H9 (cell line): ENCODE results near the gene IL1RAPL1. TPM values are rescaled to one million over a fixed set of nuclear protein-coding genes. Genes with fewer than 3 reads are reported as not detected.

Source experiments
- DNase-seq: peaks from one replicate; pipeline ENCODE4 v3.0.0-alpha.2; 2017
- H2AFZ ChIP-seq: one replicate; pipeline ENCODE4 v1.6.1; 2013; ENCODE audit warnings: mild to moderate bottlenecking, low read length, control low read depth, moderate library complexity
- H2AK5ac ChIP-seq: 2 replicates; pipeline ENCODE4 v1.6.1; 2013; ENCODE audit warnings: low read length, control low read depth, mixed read lengths; ENCODE audit not compliant: insufficient read length
- H2BK120ac ChIP-seq: one replicate; pipeline ENCODE4 v1.6.1; 2013; ENCODE audit warnings: low read depth, mild to moderate bottlenecking, low read length, control low read depth, inconsistent platforms; ENCODE audit not compliant: poor library complexity, severe bottlenecking
- H2BK12ac ChIP-seq: 2 replicates; pipeline ENCODE4 v1.6.1; 2013; ENCODE audit warnings: low read length, control low read depth, mixed read lengths, low read depth; ENCODE audit not compliant: insufficient read length
- H2BK15ac ChIP-seq: 2 replicates; pipeline ENCODE4 v1.6.1; 2013; ENCODE audit warnings: low read depth, low read length, control low read depth
- H2BK20ac ChIP-seq: one replicate; pipeline ENCODE4 v1.6.1; 2013; ENCODE audit warnings: low read depth, mild to moderate bottlenecking, low read length, control low read depth, inconsistent platforms; ENCODE audit not compliant: poor library complexity, severe bottlenecking
- H2BK5ac ChIP-seq: 2 replicates; pipeline ENCODE4 v1.6.1; 2013; ENCODE audit warnings: low read length, control low read depth, mixed read lengths; ENCODE audit not compliant: insufficient read length
- H3K14ac ChIP-seq: 2 replicates; pipeline ENCODE4 v1.6.1; 2013; ENCODE audit warnings: low read length, control low read depth; ENCODE audit not compliant: insufficient read depth
- H3K18ac ChIP-seq: 2 replicates; pipeline ENCODE4 v1.6.1; 2013; ENCODE audit warnings: low read depth, mild to moderate bottlenecking, mixed read lengths, low read length, control low read depth; ENCODE audit not compliant: insufficient read length
- H3K23ac ChIP-seq: 2 replicates; pipeline ENCODE4 v1.6.1; 2013; ENCODE audit warnings: low read length, control low read depth, mixed read lengths, low read depth; ENCODE audit not compliant: insufficient read length
- H3K23me2 ChIP-seq: 2 replicates; pipeline ENCODE4 v1.6.1; 2013; ENCODE audit warnings: low read depth, mild to moderate bottlenecking, mixed read lengths, low read length, control low read depth; ENCODE audit not compliant: insufficient read length, poor library complexity, severe bottlenecking
- H3K27ac ChIP-seq: 2 replicates; pipeline ENCODE4 v1.5.1; 2013; ENCODE audit warnings: low read length, control low read depth, mixed read lengths, low read depth; ENCODE audit not compliant: insufficient read length
- H3K27me3 ChIP-seq: 2 replicates; pipeline ENCODE4 v1.6.1; 2013; ENCODE audit warnings: low read length, control low read depth, inconsistent platforms; ENCODE audit not compliant: insufficient read depth
- H3K4ac ChIP-seq: 2 replicates; pipeline ENCODE4 v1.6.1; 2013; ENCODE audit warnings: low read depth, mild to moderate bottlenecking, control low read depth, inconsistent platforms, low read length, moderate library complexity
- H3K4me1 ChIP-seq: 2 replicates; pipeline ENCODE4 v1.6.1; 2013; ENCODE audit warnings: low read length, control low read depth, inconsistent platforms; ENCODE audit not compliant: insufficient read depth
- H3K4me2 ChIP-seq: 2 replicates; pipeline ENCODE4 v1.6.1; 2013; ENCODE audit warnings: low read length, control low read depth, mixed read lengths; ENCODE audit not compliant: insufficient read length, insufficient read depth
- H3K56ac ChIP-seq: 2 replicates; pipeline ENCODE4 v1.6.1; 2013; ENCODE audit warnings: low read depth, mild to moderate bottlenecking, mixed read lengths, low read length, control low read depth; ENCODE audit not compliant: insufficient read length
- H3K79me1 ChIP-seq: 2 replicates; pipeline ENCODE4 v1.6.1; 2013; ENCODE audit warnings: low read depth, mild to moderate bottlenecking, moderate library complexity, low read length, control low read depth, inconsistent platforms; ENCODE audit not compliant: insufficient read depth, poor library complexity, severe bottlenecking
- H3K79me2 ChIP-seq: 2 replicates; pipeline ENCODE4 v1.6.1; 2013; ENCODE audit warnings: low read length, control low read depth, inconsistent platforms; ENCODE audit not compliant: insufficient read depth
- H3K9ac ChIP-seq: 2 replicates; pipeline ENCODE4 v1.6.1; 2013; ENCODE audit warnings: low read length, control low read depth, mixed read lengths; ENCODE audit not compliant: insufficient read length; ENCODE audit errors: extremely low read depth
- H3K9me3 ChIP-seq: one replicate; pipeline ENCODE4 v1.6.1; 2013; ENCODE audit warnings: low read depth, low read length, inconsistent platforms; ENCODE audit not compliant: control insufficient read depth
- H3T11ph ChIP-seq: one replicate; pipeline ENCODE4 v1.6.1; 2013; ENCODE audit warnings: mild to moderate bottlenecking, low read length, control low read depth, inconsistent platforms
- H4K20me1 ChIP-seq: one replicate; pipeline ENCODE4 v1.6.1; 2013; ENCODE audit not compliant: control insufficient read depth, insufficient read length, insufficient read depth
- H4K5ac ChIP-seq: 2 replicates; pipeline ENCODE4 v1.6.1; 2013; ENCODE audit warnings: low read depth, mild to moderate bottlenecking, mixed read lengths, low read length, control low read depth; ENCODE audit not compliant: insufficient read length
- H4K8ac ChIP-seq: replicated peaks from 2 replicates; pipeline ENCODE4 v1.6.1; 2013; ENCODE audit warnings: low read length, control low read depth, mixed read lengths, low read depth; ENCODE audit not compliant: insufficient read length
- H4K91ac ChIP-seq: 2 replicates; pipeline ENCODE4 v1.6.1; 2013; ENCODE audit warnings: low read depth, mild to moderate bottlenecking, moderate library complexity, mixed read lengths, low read length, control low read depth; ENCODE audit not compliant: insufficient read length
- H3K27ac Mint-ChIP-seq, 3 experiments: 2 replicates in 2 of 3; 3 replicates in 1 of 3; pipeline ENCODE4 v1.8.0; 2020 to 2021; ENCODE audit warnings: mixed read lengths in 3 of 3, mild to moderate bottlenecking in 1 of 3, moderate library complexity in 1 of 3
- H3K27me3 Mint-ChIP-seq: 2 replicates; pipeline ENCODE4 v1.8.0; 2021; ENCODE audit warnings: low read depth, mild to moderate bottlenecking, moderate library complexity, mixed read lengths
- H3K36me3 Mint-ChIP-seq, 3 experiments: 2 replicates in 2 of 3; 3 replicates in 1 of 3; pipeline ENCODE4 v1.8.0; 2020 to 2021; ENCODE audit warnings: low read depth in 3 of 3, mixed read lengths in 3 of 3; ENCODE audit not compliant: insufficient read depth in 1 of 3
- H3K4me1 Mint-ChIP-seq, 2 experiments: 2 replicates each; pipeline ENCODE4 v1.8.0; 2020; ENCODE audit warnings: mixed read lengths in 2 of 2
- H3K4me3 Mint-ChIP-seq, 2 experiments: 2 replicates in 1 of 2; 3 replicates in 1 of 2; pipeline ENCODE4 v1.8.0; 2020 to 2021; ENCODE audit warnings: mild to moderate bottlenecking in 2 of 2, mixed read lengths in 2 of 2, moderate library complexity in 1 of 2
- H3K9me3 Mint-ChIP-seq, 2 experiments: 2 replicates in 1 of 2; 3 replicates in 1 of 2; pipeline ENCODE4 v1.8.0; 2020; ENCODE audit warnings: mild to moderate bottlenecking in 2 of 2, mixed read lengths in 2 of 2, moderate library complexity in 1 of 2
- WGBS: extraction: QIAGEN DNeasy Blood & Tissue Kit; methylation state at CpG from one replicate; pipeline ENCODE4 v1.1.7; 2013; ENCODE audit warnings: missing lambda C conversion rate, low lambda C conversion rate, mixed read lengths; ENCODE audit not compliant: insufficient read length; ENCODE audit errors: extremely low coverage; 5-methylcytosine and 5-hydroxymethylcytosine counted together
- total RNA-seq: library from RNA; stranded (reverse); gene quantifications from 2 replicates; pipeline ENCODE4 v1.2.1, GENCODE V29; 2021
- TF ChIP-seq, protein P1 (sequence below): fragments of 200-600 bp; sonication (generic); conservative IDR thresholded peaks from 3 replicates; pipeline ENCODE4 v1.8.0; 2021; ENCODE audit warnings: antibody characterized with exemption, mild to moderate bottlenecking

IL1RAPL1 gene
- total RNA-seq, 1 experiment from 2014 or later = 0.31 TPM

DNA sequence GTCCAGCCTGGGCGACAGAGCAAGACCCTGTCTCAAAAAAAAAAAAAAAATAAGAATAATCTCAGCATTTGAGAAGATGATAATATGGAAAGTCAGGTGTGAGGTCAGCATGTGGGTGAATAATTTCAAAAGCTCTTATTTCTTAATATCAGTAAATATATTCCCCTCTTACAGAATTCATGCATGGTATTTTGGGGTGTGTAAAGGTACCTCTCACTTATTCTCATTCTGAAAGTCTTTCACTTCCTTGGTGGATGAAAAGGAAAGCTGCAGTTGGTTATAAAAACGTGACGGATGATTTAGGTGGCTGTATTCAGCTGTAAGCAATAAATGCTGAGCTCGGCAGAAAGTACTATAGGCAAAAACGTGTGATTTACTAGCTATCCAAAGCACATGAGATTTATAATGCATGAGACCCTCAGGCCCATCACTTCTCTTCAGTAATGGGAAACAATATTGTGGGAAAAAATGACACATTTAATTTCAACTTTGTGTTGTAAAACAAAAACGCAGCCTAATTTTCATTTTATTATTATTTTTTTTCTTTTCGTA, 1275.0 kb downstream of the IL1RAPL1 start:
- DNase-seq = no peak
- H4K91ac ChIP-seq = no peak overlapping the region
- no peak overlapping the region for H3K4me3 Mint-ChIP-seq

More for the DNA sequence above, 1275.0 kb downstream of the IL1RAPL1 start:
- no peak overlapping the region for H2BK5ac ChIP-seq
- H2AK5ac ChIP-seq = no peak overlapping the region
- Mint-ChIP-seq H3K27ac (no peak overlapping the region), H3K27me3 (no peaks in the 10 kb centered on the region), H3K36me3 (peaks cover 0 to 1% (median 0%) of the 10 kb centered on the region in 3 experiments; a peak in 1 of 7 replicates), H3K4me1 (peaks cover 0 to 5% of the 10 kb centered on the region in 2 experiments; a peak in 1 of 4 replicates), H3K9me3 (peaks cover 0 to 57% of the 10 kb centered on the region in 2 experiments; a peak in 4 of 5 replicates)
- H3K27ac ChIP-seq = no peak overlapping the region
- H3K56ac ChIP-seq = no peak overlapping the region
- H2BK15ac ChIP-seq = no peak overlapping the region
- no peak overlapping the region for H4K8ac ChIP-seq
- no peak overlapping the region for H2BK20ac ChIP-seq
- no peaks in the 10 kb centered on the region for H3K9me3 ChIP-seq
- no peak overlapping the region for H4K5ac ChIP-seq
- no peak overlapping the region for H3K4me2 ChIP-seq
- H3K14ac ChIP-seq = no peak overlapping the region
- no peaks in the 10 kb centered on the region for H3K4me1 ChIP-seq
- no peaks in the 10 kb centered on the region for H4K20me1 ChIP-seq
- H2BK12ac ChIP-seq = no peak overlapping the region
- H3K18ac ChIP-seq = no peak overlapping the region
- H3K23me2 ChIP-seq = no peaks in the 10 kb centered on the region
- H3K9ac ChIP-seq = no peak overlapping the region
- no peaks in the 10 kb centered on the region for H3K79me2 ChIP-seq
- H3K23ac ChIP-seq = no peak overlapping the region
- H3K79me1 ChIP-seq = no peaks in the 10 kb centered on the region
- no peak overlapping the region for H3T11ph ChIP-seq
- no CpG with 5 or more reads among the region's 7 CpGs for WGBS
- H3K4ac ChIP-seq = no peak overlapping the region
- H2BK120ac ChIP-seq = no peak overlapping the region
- no peak overlapping the region for H2AFZ ChIP-seq
- TF ChIP-seq, protein P1, sequence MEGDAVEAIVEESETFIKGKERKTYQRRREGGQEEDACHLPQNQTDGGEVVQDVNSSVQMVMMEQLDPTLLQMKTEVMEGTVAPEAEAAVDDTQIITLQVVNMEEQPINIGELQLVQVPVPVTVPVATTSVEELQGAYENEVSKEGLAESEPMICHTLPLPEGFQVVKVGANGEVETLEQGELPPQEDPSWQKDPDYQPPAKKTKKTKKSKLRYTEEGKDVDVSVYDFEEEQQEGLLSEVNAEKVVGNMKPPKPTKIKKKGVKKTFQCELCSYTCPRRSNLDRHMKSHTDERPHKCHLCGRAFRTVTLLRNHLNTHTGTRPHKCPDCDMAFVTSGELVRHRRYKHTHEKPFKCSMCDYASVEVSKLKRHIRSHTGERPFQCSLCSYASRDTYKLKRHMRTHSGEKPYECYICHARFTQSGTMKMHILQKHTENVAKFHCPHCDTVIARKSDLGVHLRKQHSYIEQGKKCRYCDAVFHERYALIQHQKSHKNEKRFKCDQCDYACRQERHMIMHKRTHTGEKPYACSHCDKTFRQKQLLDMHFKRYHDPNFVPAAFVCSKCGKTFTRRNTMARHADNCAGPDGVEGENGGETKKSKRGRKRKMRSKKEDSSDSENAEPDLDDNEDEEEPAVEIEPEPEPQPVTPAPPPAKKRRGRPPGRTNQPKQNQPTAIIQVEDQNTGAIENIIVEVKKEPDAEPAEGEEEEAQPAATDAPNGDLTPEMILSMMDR = no peak
- no peaks in the 10 kb centered on the region for H3K27me3 ChIP-seq
